Panc1 (cell line): Measurements from ENCODE around the gene TIMM29.

Experiments used
- CTCF ChIP-seq: fragments of 450-650 bp; IDR thresholded peaks from 2 replicates; pipeline ENCODE4 v1.5.1; 2017; ENCODE audit warnings: mild to moderate bottlenecking
- POLR2AphosphoS5 ChIP-seq: IDR thresholded peaks from 2 replicates; pipeline ENCODE4 v1.6.1; 2012; ENCODE audit warnings: mild to moderate bottlenecking, low read depth, low read length, moderate library complexity
- SIN3A ChIP-seq: IDR thresholded peaks from 2 replicates; pipeline ENCODE4 v1.6.1; 2012; ENCODE audit warnings: low read depth, mild to moderate bottlenecking, low read length, moderate library complexity, borderline replicate concordance; ENCODE audit not compliant: insufficient read depth
- TCF7L2 ChIP-seq: IDR thresholded peaks from 2 replicates; pipeline ENCODE4 v1.6.1; 2011; ENCODE audit warnings: mild to moderate bottlenecking, low read depth, low read length, inconsistent platforms
- TF ChIP-seq, protein P1 (sequence below), 2 experiments: IDR thresholded peaks; 2 replicates each; pipeline ENCODE4 v1.6.1; 2011 to 2012; ENCODE audit warnings: low read depth in 2 of 2, control low read depth in 1 of 2, low read length in 1 of 2, mild to moderate bottlenecking in 1 of 2, moderate library complexity in 1 of 2; ENCODE audit not compliant: insufficient read depth in 1 of 2

DNA sequence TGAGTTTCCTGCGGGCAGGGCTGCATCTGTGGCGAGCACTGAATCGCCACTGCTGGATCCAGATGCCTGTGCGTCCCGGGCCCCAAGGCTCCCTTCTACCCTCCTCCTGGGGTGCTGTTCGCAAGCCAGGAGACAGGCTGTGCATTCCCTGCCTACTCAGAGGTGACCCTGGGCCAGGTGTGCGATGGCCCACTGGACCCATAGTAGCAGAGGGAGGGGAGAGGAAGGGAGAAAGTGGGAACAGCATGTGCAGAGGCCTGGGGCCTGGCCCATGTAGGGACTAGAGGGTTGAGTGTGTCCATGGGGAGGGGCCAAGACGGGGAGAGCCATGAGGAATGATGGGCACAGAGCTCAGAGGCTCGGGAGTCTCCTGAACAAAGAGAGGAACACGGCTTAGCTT lies 30.0 kb upstream of the TIMM29 start:
- TF ChIP-seq CTCF (no peak), POLR2AphosphoS5 (no peak), SIN3A (no peak), TCF7L2 (no peak)
- TF ChIP-seq, protein P1, sequence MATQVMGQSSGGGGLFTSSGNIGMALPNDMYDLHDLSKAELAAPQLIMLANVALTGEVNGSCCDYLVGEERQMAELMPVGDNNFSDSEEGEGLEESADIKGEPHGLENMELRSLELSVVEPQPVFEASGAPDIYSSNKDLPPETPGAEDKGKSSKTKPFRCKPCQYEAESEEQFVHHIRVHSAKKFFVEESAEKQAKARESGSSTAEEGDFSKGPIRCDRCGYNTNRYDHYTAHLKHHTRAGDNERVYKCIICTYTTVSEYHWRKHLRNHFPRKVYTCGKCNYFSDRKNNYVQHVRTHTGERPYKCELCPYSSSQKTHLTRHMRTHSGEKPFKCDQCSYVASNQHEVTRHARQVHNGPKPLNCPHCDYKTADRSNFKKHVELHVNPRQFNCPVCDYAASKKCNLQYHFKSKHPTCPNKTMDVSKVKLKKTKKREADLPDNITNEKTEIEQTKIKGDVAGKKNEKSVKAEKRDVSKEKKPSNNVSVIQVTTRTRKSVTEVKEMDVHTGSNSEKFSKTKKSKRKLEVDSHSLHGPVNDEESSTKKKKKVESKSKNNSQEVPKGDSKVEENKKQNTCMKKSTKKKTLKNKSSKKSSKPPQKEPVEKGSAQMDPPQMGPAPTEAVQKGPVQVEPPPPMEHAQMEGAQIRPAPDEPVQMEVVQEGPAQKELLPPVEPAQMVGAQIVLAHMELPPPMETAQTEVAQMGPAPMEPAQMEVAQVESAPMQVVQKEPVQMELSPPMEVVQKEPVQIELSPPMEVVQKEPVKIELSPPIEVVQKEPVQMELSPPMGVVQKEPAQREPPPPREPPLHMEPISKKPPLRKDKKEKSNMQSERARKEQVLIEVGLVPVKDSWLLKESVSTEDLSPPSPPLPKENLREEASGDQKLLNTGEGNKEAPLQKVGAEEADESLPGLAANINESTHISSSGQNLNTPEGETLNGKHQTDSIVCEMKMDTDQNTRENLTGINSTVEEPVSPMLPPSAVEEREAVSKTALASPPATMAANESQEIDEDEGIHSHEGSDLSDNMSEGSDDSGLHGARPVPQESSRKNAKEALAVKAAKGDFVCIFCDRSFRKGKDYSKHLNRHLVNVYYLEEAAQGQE (IDR thresholded peaks at IDR 0.05; ENCODE audit: insufficient read depth in 1 of 2, low read depth in 2 of 2, low read length in 1 of 2): no peak
